ENCODE measurements around the gene COX7A1.

Gene COX7A1

GRCh38 chr19:36115453-36116343, 36.5 kb downstream of the COX7A1 start, which contains the start of gene TBCB:
Gene TBCB, plus strand, starts transcription at chr19:36115468. Its CDS starts 93 bp downstream, at chr19:36115561.
- no peak for TF ChIP-seq CTCF (IDR thresholded peaks at IDR 0.05; ENCODE audit: borderline replicate concordance, insufficient read depth, low read depth, low read length)
- peak within 1 kb of the TSS; percentile 81 for H3K4me3 ChIP-seq (ENCODE audit: low read depth, low read length)

GRCh38 chr19:36114721-36115452, 37.4 kb downstream of the COX7A1 start, which contains the start of gene POLR2I:
Gene POLR2I, minus strand, starts transcription at chr19:36114875. Its CDS starts 19 bp downstream, at chr19:36114856.
- no peak for TF ChIP-seq CTCF (IDR thresholded peaks at IDR 0.05; ENCODE audit: borderline replicate concordance, insufficient read depth, low read depth, low read length)
- H3K4me3 ChIP-seq (ENCODE audit: low read depth, low read length) = peak within 1 kb of the TSS; percentile 81

- no peak for TF ChIP-seq CTCF (IDR thresholded peaks at IDR 0.05; ENCODE audit: borderline replicate concordance, insufficient read depth, low read depth, low read length)
- H3K4me3 ChIP-seq (ENCODE audit: low read depth, low read length) = peak overlapping the region; percentile 81
Observed at GRCh38 chr19:36113894-36114720, 38.1 kb downstream of the COX7A1 start.

- no peak for TF ChIP-seq CTCF (IDR thresholded peaks at IDR 0.05; ENCODE audit: borderline replicate concordance, insufficient read depth, low read depth, low read length)
- peak overlapping the region; percentile 81 for H3K4me3 ChIP-seq (ENCODE audit: low read depth, low read length)
Observed at GRCh38 chr19:36113425-36113824, 38.8 kb downstream of the COX7A1 start.

GRCh38 chr19:36112678-36113077, 39.6 kb downstream of the COX7A1 start:
- H3K4me3 ChIP-seq (ENCODE audit: low read depth, low read length) = no peak overlapping the region
- TF ChIP-seq CTCF (IDR thresholded peaks at IDR 0.05; ENCODE audit: borderline replicate concordance, insufficient read depth, low read depth, low read length) = no peak

GRCh38 chr19:36111200-36111539, 41.1 kb downstream of the COX7A1 start:
- no peak for TF ChIP-seq CTCF (IDR thresholded peaks at IDR 0.05; ENCODE audit: borderline replicate concordance, insufficient read depth, low read depth, low read length)
- no peak overlapping the region for H3K4me3 ChIP-seq (ENCODE audit: low read depth, low read length)

Measured in GM12875 (cell line).